Measurements from ENCODE around the gene CAPN12.

Gene CAPN12

DNA sequence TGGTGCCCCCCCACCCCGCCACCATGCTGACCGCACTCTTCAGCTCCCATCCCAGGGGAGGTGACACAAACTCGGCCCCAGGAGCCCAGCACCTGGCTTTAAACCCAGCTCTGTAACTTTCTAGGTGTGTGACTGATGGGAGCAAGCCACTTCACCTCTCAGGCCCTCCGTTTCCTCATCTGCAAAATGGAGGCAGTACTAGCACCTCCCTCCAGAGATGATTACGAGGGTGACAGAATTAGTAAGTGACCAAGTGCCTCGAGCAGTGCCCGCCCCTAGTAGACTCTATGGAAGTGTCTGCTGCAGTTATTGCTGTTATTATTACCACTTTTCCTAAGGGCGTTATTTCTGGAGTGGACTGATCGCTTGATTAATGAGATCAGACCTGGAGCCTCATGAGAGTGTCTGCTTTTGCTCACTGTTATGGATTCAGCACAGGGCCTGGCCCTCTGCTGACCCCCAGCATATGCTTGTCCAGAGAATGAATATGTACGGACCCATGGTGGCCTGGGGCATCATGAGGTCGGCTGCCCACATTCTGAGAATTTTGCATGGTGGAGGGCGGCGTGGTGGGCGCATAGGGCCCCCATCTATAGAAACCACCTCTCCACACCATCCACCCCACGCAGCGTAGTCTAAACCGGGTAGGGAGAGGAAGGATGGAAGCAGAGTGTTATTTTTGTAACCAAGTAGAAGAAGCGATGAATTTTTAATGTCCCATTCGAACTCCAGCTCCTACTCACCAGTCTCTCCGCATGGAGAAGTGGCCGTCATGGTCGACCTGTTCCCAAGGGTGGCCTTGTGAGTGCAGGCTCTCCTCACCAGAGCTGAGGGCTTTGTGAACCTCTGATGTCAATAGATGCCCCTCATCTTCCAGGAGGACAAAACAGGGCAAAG, 48.2 kb downstream of the CAPN12 start:
- no peak for DNase-seq (ENCODE audit: low read depth)

DNA sequence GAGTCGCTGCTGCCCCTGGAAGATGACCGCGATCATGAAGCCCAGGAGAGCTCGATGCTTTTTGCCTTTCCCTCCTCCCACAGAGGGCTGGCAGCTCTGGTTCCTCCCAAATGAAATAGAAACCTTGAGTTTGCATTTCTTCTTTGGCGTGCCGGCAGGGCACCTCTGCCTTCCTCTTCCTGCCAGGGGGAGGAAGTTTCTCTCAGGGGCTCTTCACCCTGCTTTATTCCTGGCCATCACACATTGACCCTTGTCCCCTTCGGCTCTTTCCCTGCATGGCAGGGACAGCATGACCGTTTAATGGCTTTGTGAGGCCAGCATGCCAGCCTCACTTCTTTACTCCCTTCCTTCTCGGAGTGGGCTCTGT, 49.0 kb downstream of the CAPN12 start:
- no peak for DNase-seq (ENCODE audit: low read depth)

- DNase-seq (ENCODE audit: low read depth): no peak
Measured at GRCh38 chr19:38693380-38694223, 50.7 kb downstream of the CAPN12 start.

GRCh38 chr19:38692458-38693379, 51.6 kb downstream of the CAPN12 start:
- DNase-seq (ENCODE audit: low read depth): no peak

DNA sequence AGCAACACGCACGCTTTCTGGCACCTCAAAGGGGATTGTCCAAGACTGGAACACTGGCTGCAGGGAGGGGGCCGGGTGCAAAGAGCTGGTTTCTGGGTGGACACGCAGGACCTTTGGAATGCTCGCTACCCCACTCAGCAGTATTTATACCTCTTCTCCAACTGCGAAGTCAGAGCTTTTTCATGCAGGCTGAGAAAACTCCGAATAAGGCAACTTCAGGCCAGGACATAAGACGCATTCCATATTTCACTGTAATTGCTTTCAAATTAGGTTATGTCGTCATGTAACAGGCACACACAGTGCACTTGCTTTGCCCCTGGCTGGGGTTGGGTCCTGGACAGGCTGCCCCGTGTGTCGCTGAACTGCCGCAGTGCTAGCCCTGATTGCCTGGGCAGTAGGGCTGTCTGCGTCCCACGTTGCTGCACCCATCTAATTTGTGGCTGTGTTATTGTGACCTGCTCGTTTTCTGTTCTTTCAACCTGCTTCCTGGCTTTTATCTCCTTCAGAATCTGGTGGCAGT, 52.3 kb downstream of the CAPN12 start:
- peak; percentile 89 for DNase-seq (ENCODE audit: low read depth)

GRCh38 chr19:38690832-38691231, 53.4 kb downstream of the CAPN12 start:
- DNase-seq (ENCODE audit: low read depth): no peak

DNA sequence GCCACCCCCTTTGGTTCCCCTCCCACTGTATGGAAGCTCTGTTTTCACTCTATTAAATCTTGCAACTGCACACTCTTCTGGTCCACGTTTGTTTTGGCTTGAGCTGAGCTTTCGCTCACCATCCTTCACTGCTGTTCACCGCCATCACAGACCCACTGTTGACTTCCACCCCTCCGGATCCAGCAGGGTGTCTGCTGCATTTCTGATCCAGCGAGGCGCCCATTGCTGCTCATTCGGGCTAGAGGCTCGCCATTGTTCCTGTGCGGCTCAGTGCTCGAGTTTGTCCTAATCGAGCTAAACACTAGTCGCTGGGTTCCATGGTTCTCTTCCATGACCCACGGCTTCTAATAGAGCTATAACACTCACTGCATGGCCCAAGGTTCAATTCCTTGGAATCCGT, 54.1 kb downstream of the CAPN12 start:
- DNase-seq (ENCODE audit: low read depth): no peak

DNA sequence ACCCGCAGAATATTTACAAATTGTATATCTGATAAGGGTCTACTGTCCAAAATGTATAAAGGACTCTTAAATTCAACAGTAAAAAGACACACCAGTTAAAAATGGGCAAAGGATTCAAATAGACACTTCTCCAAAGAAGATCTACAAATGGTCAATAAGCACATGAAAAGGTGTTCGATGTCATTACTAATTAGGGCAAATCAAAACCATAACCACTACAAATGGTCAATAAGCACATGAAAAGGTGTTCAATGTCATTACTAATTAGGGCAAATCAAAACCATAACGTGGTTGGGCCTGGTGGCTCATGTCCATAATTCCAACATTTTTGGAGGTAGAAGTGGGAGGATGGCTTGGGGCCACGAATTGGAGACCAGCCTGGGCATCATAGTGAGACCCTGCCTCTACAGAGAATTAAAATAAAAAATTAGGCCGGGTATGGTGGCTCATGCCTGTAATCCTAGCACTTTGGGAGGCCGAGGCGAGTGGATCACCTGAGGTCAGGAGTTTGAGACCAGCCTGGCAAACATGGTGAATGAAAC, 56.4 kb downstream of the CAPN12 start:
- DNase-seq (ENCODE audit: low read depth): no peak

DNA sequence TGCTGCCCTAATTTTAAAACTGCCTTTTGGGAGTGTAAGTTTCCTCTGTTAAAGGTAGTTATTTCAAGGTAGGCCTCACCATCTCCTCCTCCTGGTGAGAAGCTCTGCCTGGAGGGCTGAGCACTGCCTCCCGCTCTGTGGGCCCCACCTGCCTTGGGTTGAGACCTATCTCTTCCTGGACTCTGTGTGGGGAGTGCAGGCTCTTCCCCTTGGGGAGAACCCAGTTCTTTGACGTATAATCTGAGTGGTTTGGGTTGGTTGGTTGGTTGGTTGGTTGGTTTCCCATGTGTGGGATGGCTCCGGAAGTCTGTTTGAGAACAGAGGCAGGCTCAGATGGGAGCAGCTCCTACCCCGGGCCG, 57.8 kb downstream of the CAPN12 start:
- DNase-seq (ENCODE audit: low read depth): no peak

- no peak for DNase-seq (ENCODE audit: low read depth)
Measured at GRCh38 chr19:38685666-38686529, 58.4 kb downstream of the CAPN12 start.

DNA sequence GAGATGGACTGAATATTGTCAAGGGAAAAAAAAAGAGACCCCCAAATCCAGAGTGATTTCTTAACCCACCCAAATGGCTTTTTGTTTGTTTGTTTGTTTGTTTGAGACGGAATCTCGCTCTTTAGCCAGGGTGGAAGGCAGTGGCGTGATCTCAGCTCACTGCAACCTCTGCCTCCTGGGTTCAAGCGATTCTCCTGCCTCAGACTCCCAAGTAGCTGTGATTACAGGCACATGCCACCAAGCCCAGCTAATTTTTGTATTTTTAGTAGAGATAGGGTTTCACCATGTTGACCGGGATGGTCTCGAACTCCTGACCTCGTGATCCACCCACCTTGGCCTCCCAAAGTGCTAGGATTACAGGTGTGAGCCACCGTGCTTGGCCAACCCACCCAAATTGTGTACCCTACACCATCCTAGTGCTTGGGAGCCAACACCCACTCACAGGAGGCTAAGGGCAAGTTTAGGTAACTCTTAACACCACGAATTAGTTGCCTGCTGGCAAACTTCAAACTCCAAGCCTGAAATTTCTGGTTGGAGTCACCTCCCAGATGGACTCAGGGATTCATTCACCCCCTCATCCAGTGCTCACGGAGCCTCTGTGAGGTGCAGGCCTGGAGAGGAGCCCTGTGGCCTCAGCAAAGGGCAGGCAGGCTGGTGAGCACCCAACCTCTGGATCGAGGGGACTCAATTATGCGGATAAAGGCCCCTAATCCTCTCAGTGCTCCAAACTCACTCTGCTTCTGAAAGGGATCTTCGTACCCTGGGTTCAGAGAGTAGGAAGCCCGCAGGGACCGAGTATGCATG, 59.2 kb downstream of the CAPN12 start:
- no peak for DNase-seq (ENCODE audit: low read depth)

- peak; percentile 85 for DNase-seq (ENCODE audit: low read depth)
Measured at GRCh38 chr19:38684078-38684861, 60.0 kb downstream of the CAPN12 start.

- DNase-seq (ENCODE audit: low read depth): peak; percentile 57
Measured at GRCh38 chr19:38683393-38684077, 60.7 kb downstream of the CAPN12 start.

DNA sequence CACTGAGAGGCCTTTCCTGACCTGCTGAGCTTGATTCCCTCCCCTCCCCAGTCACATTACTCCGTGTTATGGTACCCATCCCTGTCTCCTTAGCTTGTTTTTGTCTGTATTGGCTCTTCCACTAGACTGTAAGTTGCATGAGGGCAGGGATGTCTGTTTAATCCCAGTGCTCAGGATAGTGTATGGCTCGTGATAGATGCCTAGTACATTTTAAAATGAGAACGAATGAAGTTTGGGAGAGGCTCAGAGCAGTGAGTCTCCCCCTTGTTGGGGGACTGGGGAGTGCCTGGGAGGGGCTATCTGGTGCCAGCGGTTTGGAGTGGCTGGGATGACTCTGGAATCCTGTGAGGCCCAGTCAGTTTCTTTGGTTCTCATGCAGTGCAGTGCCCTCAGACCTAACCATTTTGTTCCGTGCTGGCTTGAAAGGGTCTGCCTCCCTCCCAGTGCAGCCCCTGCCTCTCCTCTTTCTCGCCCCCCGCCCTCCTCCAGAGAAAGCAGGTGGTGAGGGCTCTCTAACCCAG, 61.3 kb downstream of the CAPN12 start:
- DNase-seq (ENCODE audit: low read depth): no peak

DNA sequence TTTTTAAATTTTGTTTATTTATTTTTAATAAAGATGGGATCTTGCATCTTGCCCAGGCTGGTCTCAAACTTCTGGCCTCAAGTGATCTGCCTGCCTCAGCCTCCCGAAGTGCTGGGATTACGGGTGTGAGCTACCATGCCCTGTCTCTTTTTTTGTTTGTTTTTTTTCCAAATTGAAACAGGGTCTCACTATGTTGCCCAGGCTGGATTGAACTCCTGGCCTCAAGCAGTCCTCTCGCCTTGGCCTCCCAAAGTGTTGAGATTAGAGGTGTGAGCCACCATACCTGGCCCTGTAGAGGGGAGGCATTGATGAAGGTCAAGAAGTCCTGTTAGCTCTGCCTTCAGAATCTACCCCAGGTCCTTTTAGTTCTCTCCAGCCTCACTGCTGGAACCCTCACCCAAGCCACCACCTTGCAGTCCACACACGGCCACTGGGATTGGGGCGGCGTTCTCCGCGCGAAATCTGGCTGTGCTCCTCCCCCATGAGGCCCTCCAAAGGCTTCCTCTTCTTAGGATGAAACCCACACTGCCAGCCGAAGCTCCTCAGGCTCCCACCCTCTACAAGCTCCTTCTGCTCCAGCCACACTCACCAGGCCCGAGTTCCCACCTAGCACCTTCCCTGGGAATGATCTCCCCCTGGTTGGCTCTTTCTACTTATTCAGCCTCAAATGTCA, 61.9 kb downstream of the CAPN12 start:
- no peak for DNase-seq (ENCODE audit: low read depth)

Measured in fibroblast of the conjunctiva (primary cell).